ENCODE measurements around the gene TCF7L2.

TCF7L2 gene

GRCh38 chr10:113125612-113126011, 175.6 kb downstream of the TCF7L2 start:
- no peak overlapping the region for H3K4me3 ChIP-seq (replicated peaks; ENCODE audit: insufficient read depth, low read length)
- no peak overlapping the region for H3K27ac ChIP-seq (replicated peaks)
- TF ChIP-seq, protein P1, sequence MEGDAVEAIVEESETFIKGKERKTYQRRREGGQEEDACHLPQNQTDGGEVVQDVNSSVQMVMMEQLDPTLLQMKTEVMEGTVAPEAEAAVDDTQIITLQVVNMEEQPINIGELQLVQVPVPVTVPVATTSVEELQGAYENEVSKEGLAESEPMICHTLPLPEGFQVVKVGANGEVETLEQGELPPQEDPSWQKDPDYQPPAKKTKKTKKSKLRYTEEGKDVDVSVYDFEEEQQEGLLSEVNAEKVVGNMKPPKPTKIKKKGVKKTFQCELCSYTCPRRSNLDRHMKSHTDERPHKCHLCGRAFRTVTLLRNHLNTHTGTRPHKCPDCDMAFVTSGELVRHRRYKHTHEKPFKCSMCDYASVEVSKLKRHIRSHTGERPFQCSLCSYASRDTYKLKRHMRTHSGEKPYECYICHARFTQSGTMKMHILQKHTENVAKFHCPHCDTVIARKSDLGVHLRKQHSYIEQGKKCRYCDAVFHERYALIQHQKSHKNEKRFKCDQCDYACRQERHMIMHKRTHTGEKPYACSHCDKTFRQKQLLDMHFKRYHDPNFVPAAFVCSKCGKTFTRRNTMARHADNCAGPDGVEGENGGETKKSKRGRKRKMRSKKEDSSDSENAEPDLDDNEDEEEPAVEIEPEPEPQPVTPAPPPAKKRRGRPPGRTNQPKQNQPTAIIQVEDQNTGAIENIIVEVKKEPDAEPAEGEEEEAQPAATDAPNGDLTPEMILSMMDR (IDR thresholded peaks at IDR 0.05; ENCODE audit: insufficient read depth, low read length): no peak
- TF ChIP-seq SPI1 (IDR thresholded peaks at IDR 0.05; ENCODE audit: borderline replicate concordance, low read depth) (no peak), GABPA (IDR thresholded peaks at IDR 0.05; ENCODE audit: low read depth) (no peak), POLR2AphosphoS5 (IDR thresholded peaks at IDR 0.05; ENCODE audit: low read depth) (no peak)
- TF ChIP-seq, protein P2, sequence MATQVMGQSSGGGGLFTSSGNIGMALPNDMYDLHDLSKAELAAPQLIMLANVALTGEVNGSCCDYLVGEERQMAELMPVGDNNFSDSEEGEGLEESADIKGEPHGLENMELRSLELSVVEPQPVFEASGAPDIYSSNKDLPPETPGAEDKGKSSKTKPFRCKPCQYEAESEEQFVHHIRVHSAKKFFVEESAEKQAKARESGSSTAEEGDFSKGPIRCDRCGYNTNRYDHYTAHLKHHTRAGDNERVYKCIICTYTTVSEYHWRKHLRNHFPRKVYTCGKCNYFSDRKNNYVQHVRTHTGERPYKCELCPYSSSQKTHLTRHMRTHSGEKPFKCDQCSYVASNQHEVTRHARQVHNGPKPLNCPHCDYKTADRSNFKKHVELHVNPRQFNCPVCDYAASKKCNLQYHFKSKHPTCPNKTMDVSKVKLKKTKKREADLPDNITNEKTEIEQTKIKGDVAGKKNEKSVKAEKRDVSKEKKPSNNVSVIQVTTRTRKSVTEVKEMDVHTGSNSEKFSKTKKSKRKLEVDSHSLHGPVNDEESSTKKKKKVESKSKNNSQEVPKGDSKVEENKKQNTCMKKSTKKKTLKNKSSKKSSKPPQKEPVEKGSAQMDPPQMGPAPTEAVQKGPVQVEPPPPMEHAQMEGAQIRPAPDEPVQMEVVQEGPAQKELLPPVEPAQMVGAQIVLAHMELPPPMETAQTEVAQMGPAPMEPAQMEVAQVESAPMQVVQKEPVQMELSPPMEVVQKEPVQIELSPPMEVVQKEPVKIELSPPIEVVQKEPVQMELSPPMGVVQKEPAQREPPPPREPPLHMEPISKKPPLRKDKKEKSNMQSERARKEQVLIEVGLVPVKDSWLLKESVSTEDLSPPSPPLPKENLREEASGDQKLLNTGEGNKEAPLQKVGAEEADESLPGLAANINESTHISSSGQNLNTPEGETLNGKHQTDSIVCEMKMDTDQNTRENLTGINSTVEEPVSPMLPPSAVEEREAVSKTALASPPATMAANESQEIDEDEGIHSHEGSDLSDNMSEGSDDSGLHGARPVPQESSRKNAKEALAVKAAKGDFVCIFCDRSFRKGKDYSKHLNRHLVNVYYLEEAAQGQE (IDR thresholded peaks at IDR 0.05; ENCODE audit: insufficient replicate concordance, low read depth): no peak
- peaks cover 13% of the 10 kb centered on the region for H3K27me3 ChIP-seq (ENCODE audit: insufficient read depth, poor library complexity, severe bottlenecking)
- DNase-seq (ENCODE audit: low read depth in 1 of 2, low spot score in 1 of 2): no peak

- H3K27me3 ChIP-seq (ENCODE audit: insufficient read depth, poor library complexity, severe bottlenecking): peaks cover 13% of the 10 kb centered on the region
- H3K27ac ChIP-seq (replicated peaks): no peak overlapping the region
- TF ChIP-seq GABPA (IDR thresholded peaks at IDR 0.05; ENCODE audit: low read depth) (no peak), POLR2AphosphoS5 (IDR thresholded peaks at IDR 0.05; ENCODE audit: low read depth) (no peak), SPI1 (IDR thresholded peaks at IDR 0.05; ENCODE audit: borderline replicate concordance, low read depth) (no peak)
- TF ChIP-seq, protein P1 (IDR thresholded peaks at IDR 0.05; ENCODE audit: insufficient read depth, low read length): peak; percentile 37
- TF ChIP-seq, protein P2 (IDR thresholded peaks at IDR 0.05; ENCODE audit: insufficient replicate concordance, low read depth): no peak
- no peak overlapping the region for H3K4me3 ChIP-seq (replicated peaks; ENCODE audit: insufficient read depth, low read length)
- peak; percentile 8 to 40 for DNase-seq (ENCODE audit: low read depth in 1 of 2, low spot score in 1 of 2)
These were observed 176.5 kb downstream of the TCF7L2 start for GRCh38 chr10:113126229-113127201.

DNA sequence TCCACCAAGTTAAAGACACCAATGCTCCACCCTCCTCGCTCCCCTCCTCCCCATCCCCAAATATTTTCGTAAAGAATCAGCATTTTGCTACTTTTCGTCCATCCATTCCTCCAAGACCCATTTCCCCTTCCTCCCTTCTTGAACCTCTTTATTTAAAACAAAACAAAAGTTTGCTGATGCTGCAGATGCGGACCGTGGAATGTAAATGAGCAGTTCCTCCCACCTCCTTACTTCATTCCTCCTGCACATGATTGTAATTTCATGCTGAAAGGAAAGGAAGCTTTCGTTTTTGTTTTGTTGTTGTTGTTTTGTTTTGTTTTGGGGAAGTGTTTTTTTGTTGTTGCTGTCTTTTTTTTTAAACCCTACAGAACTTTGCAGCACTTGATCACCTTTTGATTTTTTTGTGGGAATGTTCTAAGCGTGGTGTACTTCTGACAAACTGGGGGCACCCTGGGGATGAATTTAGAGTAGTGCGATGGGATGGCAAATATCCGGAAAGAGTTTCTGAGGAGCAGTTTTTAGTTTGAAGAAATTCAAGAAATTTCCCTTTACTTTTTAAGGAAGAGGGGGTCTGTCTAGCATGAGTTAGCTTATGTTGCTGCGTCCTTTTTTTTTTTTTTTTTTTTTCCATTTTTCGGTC, 177.3 kb downstream of the TCF7L2 start:
- TF ChIP-seq, protein P2 (IDR thresholded peaks at IDR 0.05; ENCODE audit: insufficient replicate concordance, low read depth): no peak
- TF ChIP-seq POLR2AphosphoS5 (IDR thresholded peaks at IDR 0.05; ENCODE audit: low read depth) (no peak), SPI1 (IDR thresholded peaks at IDR 0.05; ENCODE audit: borderline replicate concordance, low read depth) (no peak)
- Histone ChIP-seq H3K27ac (replicated peaks) (no peak overlapping the region), H3K27me3 (ENCODE audit: insufficient read depth, poor library complexity, severe bottlenecking) (peaks cover 13% of the 10 kb centered on the region), H3K4me3 (replicated peaks; ENCODE audit: insufficient read depth, low read length) (no peak overlapping the region)
- DNase-seq (ENCODE audit: low read depth in 1 of 2, low spot score in 1 of 2): no peak
